Ecto neural progenitor cell (in vitro differentiated cells): ENCODE measurements around the gene CLCN7.
"Not testable (repeated sequence)": the region's sequence is repeated elsewhere in the genome, so short reads cannot be mapped to it uniquely, and the experiment has no call there.

Experiments
- DNase-seq: peaks from one replicate; pipeline ENCODE4 v3.0.0-alpha.2; 2018; ENCODE audit warnings: low spot score

Gene CLCN7

GRCh38 chr16:1445518-1446203 is 29.2 kb downstream of the CLCN7 start:
- DNase-seq: no peak

- DNase-seq: no peak
Measured at GRCh38 chr16:1444730-1445517, 29.9 kb downstream of the CLCN7 start.

- DNase-seq: no peak
Measured at GRCh38 chr16:1443980-1444729, 30.7 kb downstream of the CLCN7 start, which contains the start of gene CCDC154. Gene CCDC154 (minus strand): TSS chr16:1444556. CDS start chr16:1444322, 234 bp downstream.

GRCh38 chr16:1443403-1443973 is 31.3 kb downstream of the CLCN7 start:
- DNase-seq: no peak

- no peak for DNase-seq
Measured at GRCh38 chr16:1442697-1443096, 32.1 kb downstream of the CLCN7 start.

GRCh38 chr16:1441391-1441829 is 33.4 kb downstream of the CLCN7 start:
- no peak for DNase-seq

- not testable (repeated sequence) for DNase-seq
Measured at GRCh38 chr16:1439699-1440074, 35.1 kb downstream of the CLCN7 start.

- DNase-seq: no peak
Measured at GRCh38 chr16:1439058-1439698, 35.6 kb downstream of the CLCN7 start.

GRCh38 chr16:1438229-1439057 is 36.4 kb downstream of the CLCN7 start:
- no peak for DNase-seq

GRCh38 chr16:1437606-1438005 is 37.2 kb downstream of the CLCN7 start:
- no peak for DNase-seq

GRCh38 chr16:1436731-1437355 is 38.0 kb downstream of the CLCN7 start:
- no peak for DNase-seq

GRCh38 chr16:1435921-1436697 is 38.7 kb downstream of the CLCN7 start:
- no peak for DNase-seq

GRCh38 chr16:1434644-1435592 is 39.9 kb downstream of the CLCN7 start:
- no peak for DNase-seq

- no peak for DNase-seq
Measured at GRCh38 chr16:1433756-1434155, 41.1 kb downstream of the CLCN7 start.

- no peak for DNase-seq
Measured at GRCh38 chr16:1433263-1433560, 41.6 kb downstream of the CLCN7 start.

- DNase-seq: no peak
Measured at GRCh38 chr16:1432388-1433262, 42.2 kb downstream of the CLCN7 start.

- no peak for DNase-seq
Measured at GRCh38 chr16:1431497-1432270, 43.1 kb downstream of the CLCN7 start.
